Measurements from ENCODE around the gene CD248. TPM values are rescaled to one million over a fixed set of nuclear protein-coding genes. Genes with fewer than 3 reads are reported as not detected.
"Not testable (repeated sequence)": the region's sequence is repeated elsewhere in the genome, so short reads cannot be mapped to it uniquely, and the experiment has no call there.

Gene CD248
- total and polyA plus RNA-seq, 12 donors = 5.3 to 44.4 (median 10.0) TPM

DNA sequence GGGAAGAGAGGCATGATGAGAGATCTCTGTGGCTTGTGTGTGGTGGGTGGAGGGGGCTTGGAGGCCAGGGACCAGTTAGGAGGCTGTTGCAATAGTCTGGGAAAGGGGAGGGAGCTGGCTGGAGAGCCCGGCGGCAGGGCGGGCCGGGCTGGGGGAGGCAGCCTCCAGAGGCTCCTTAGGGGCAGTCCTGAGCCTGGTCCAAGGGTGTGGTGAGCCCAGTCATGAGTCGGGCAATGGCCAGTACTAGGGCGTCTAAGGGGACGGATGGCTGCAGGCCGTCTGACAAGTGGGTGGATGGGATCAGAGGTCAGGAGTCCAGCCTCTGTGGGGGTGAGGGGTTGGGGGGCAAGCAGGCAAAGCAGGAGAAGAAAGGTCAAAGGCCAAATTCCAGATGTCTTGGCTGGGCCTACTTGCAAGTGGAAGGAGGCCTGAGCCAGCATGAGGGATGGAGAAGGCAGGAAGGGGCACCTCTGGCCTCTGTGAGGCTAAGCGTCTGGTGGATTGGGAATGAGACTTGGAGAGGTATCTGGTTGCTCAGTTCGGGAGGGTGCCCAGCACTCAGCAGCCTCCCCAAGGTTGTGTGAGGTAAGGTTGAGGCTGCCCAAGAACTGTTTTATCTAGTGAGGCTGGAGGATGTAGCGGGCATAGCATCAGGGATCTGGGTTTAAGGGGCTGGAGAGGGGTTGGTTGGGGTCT, 6.0 kb upstream of the CD248 start:
- WGBS, 2 donors = 71 to 75% methylated on average over 11 of the region's 11 CpGs
- peak overlapping the region in 4 of 10 donors; percentile 22 to 58 (median 36) for H3K27ac ChIP-seq
- no peaks in the 10 kb centered on the region for H3K9me3 ChIP-seq
- H3K36me3 ChIP-seq = no peaks in the 10 kb centered on the region
- H3K4me3 ChIP-seq = no peak overlapping the region
- H3K27me3 ChIP-seq = no peaks in the 10 kb centered on the region
- intact Hi-C loops (cut with DNase I) = no loop called here
- H3K4me1 ChIP-seq = peaks cover 16 to 49% (median 29%) of the 10 kb centered on the region in 9 donors
- peak in 7 of 8 donors; percentile 20 to 66 (median 41) for ATAC-seq
- DNase-seq = peak in 1 of 2 donors; percentile 74
- no peak for TF ChIP-seq CTCF (IDR thresholded peaks at IDR 0.05)

DNA sequence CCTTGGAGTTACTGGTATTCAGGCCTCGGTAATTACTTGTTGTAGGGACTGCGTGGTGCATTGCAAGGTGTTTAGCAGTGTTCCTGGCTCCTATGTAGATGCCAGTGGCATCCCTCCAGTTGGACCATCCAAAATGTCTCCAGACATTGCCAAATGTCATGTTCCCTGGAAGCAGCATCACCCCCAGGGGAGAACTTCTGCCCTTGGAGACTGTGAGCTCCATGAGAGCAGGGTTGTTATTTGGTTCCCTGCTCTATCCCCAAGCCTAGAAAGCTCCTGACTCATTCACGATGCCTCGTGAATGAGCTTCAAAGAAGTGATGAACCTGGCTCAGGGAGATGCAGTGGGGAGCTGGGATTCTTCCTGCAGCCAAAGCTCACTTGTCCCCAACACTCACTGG, 4.8 kb upstream of the CD248 start:
- Histone ChIP-seq H3K4me3 (no peak overlapping the region), H3K27ac (peak overlapping the region in 1 of 10 donors; percentile 58), H3K4me1 (peaks cover 18 to 48% (median 29%) of the 10 kb centered on the region in 9 donors), H3K36me3 (no peaks in the 10 kb centered on the region), H3K9me3 (no peaks in the 10 kb centered on the region), H3K27me3 (peaks cover 0 to 3% (median 0%) of the 10 kb centered on the region in 7 donors)
- WGBS, 2 donors = 86 to 89% methylated on average over 4 of the region's 4 CpGs
- TF ChIP-seq CTCF (IDR thresholded peaks at IDR 0.05) = no peak
- DNase-seq = no peak
- intact Hi-C loops (cut with DNase I) = no loop called here
- no peak for ATAC-seq

GRCh38 chr11:66320748-66321147, 3.9 kb upstream of the CD248 start:
- intact Hi-C loops (cut with DNase I); ATAC-seq; H3K27me3 ChIP-seq; H3K9me3 ChIP-seq; DNase-seq; H3K4me3 ChIP-seq; H3K27ac ChIP-seq; H3K36me3 ChIP-seq: not testable (repeated sequence)
- H3K4me1 ChIP-seq = peaks cover 15 to 48% (median 27%) of the 10 kb centered on the region in 9 donors
- 84 to 87% methylated on average over 6 of the region's 6 CpGs for WGBS, 2 donors

DNA sequence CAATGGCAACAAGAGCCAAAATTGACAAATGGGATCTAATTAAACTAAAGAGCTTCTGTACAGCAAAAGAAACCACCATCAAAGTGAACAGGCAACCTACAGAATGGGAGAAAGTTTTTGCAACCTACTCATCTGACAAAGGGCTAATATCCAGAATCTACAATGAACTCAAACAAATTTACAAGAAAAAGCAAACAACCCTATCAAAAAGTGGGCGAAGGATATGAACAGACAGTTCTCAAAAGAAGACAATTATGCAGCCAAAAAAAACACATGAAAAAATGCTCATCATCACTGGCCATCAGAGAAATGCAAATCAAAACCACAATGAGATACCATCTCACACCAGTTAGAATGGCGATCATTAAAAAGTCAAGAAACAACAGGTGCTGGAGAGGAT, 3.4 kb upstream of the CD248 start:
- H3K4me1 ChIP-seq = peaks cover 13 to 47% (median 27%) of the 10 kb centered on the region in 9 donors
- H3K9me3 ChIP-seq; H3K27me3 ChIP-seq; DNase-seq; H3K4me3 ChIP-seq; ATAC-seq; H3K27ac ChIP-seq; H3K36me3 ChIP-seq; intact Hi-C loops (cut with DNase I): not testable (repeated sequence)
- 88 to 93% methylated on average over 1 of the region's 2 CpGs for WGBS, 2 donors

GRCh38 chr11:66318600-66318970, 1.7 kb upstream of the CD248 start:
- 76 to 80% methylated on average over 3 of the region's 3 CpGs for WGBS, 2 donors
- Histone ChIP-seq H3K27me3 (peaks cover 0 to 6% (median 0%) of the 10 kb centered on the region in 7 donors), H3K27ac (peak overlapping the region in 8 of 10 donors; percentile 46 to 92 (median 86)), H3K4me3 (no peak overlapping the region), H3K9me3 (no peaks in the 10 kb centered on the region), H3K4me1 (peaks cover 13 to 55% (median 28%) of the 10 kb centered on the region in 9 donors), H3K36me3 (no peaks in the 10 kb centered on the region)
- TF ChIP-seq CTCF (IDR thresholded peaks at IDR 0.05) = no peak
- no peak for DNase-seq
- intact Hi-C loops (cut with DNase I) = loop anchor here in 1 of 10 donors (10.0 kb wide), 1 partner anchor 66 kb away; no protein-coding TSS in a partner anchor
- no peak for ATAC-seq
